SK-N-SH treated with all-trans-retinoic acid at 6 μM for 48 hours (cell line): ENCODE data around the gene HOXD12.

ENCODE experiments used
- ARNTL ChIP-seq: fragments of 450-650 bp; formaldehyde crosslinking; IDR thresholded peaks from 2 replicates; pipeline ENCODE4 v1.5.0; 2020; ENCODE audit warnings: low read depth, mild to moderate bottlenecking, moderate library complexity, borderline replicate concordance
- ESRRG ChIP-seq: fragments of 250-450 bp; sonication (Bioruptor Pico); IDR thresholded peaks from 2 replicates; pipeline ENCODE4 v1.6.1; 2021; ENCODE audit warnings: mild to moderate bottlenecking
- ISL1 ChIP-seq: fragments of 250-450 bp; sonication (Bioruptor Pico); IDR thresholded peaks from 2 replicates; pipeline ENCODE4 v2.1.2; 2022; ENCODE audit warnings: mild to moderate bottlenecking, moderate library complexity
- PATZ1 ChIP-seq: fragments of 250-450 bp; sonication (Bioruptor Pico); IDR thresholded peaks from 2 replicates; pipeline ENCODE4 v1.8.0; 2020; ENCODE audit warnings: mild to moderate bottlenecking, moderate library complexity, borderline replicate concordance
- RARB ChIP-seq: fragments of 250-450 bp; sonication (Bioruptor Pico); IDR thresholded peaks from 2 replicates; pipeline ENCODE4 v1.8.0; 2021; ENCODE audit warnings: mild to moderate bottlenecking, moderate library complexity
- TSHZ2 ChIP-seq: fragments of 250-450 bp; sonication (Bioruptor Pico); IDR thresholded peaks from 2 replicates; pipeline ENCODE4 v1.5.0; 2020; ENCODE audit warnings: mild to moderate bottlenecking, moderate library complexity

DNA sequence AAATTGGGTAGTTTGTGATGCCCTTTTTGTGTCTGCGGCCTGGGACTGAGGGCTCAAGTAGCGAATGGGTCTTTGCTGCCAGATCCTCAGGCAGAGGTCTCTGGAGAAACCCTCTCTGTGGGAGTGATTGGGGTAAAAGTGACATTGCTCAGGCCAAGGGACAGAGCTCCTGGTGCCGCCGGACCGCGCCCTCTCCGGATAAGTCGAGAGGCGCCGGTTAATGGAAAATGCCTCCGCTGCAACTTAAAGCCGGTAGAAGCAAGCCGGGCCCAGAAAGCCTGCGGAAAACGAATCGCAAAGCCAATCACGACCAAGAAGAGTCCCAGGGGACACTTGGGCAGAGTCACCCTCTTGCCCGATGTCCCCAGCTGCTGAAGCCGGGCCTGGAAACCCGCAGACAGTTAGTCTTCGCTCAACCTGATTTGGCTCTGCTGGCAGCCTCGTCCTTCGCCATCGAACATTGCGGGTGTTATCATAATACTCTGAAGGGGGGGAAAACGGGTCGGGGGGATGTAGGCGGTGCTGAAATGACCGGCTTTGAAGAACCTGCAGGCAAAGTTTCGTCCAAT lies 352 bp upstream of the HOXD12 start:
- TF ChIP-seq ARNTL, result no peak
- no peak for TF ChIP-seq PATZ1 (CRISPR knock-in tag)
- TF ChIP-seq TSHZ2 (CRISPR knock-in tag), result no peak
- TF ChIP-seq RARB (CRISPR knock-in tag), result no peak
- no peak for TF ChIP-seq ESRRG (CRISPR knock-in tag)
- TF ChIP-seq ISL1 (CRISPR knock-in tag), result no peak
